Measurements from ENCODE around the gene NOC2L. TPM values are rescaled to one million over a fixed set of nuclear protein-coding genes. Genes with fewer than 3 reads are reported as not detected.
"Not testable (repeated sequence)": the region's sequence is repeated elsewhere in the genome, so short reads cannot be mapped to it uniquely, and the experiment has no call there.

Gene NOC2L
- total and polyA plus RNA-seq, 9 donors = 39.8 to 49.9 (median 45.5) TPM

DNA sequence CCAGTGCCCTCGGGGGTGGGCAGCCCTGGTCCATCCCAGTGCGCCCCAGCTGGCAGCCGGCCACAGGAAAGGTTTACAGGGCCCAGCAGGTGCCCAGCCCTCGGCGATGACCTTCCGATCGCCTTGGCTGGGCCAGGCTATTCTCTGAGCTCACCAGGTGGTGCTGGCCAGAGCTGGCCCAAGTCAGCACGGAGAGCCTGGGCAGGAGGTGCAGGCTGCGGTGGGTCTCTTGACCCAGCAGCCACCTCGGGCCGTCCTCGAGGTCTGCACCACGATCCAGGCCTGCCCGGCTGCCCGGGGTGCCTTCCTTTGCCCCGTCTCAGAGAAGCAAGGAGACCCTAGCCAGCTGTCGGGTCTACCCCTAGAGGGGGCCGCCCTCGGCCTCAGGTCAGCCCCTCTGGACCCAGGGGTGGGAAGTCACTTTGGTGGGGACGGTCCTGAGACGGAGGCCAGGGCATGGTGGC lies 22.5 kb upstream of the NOC2L start:
- H3K27ac ChIP-seq (ENCODE audit: low read length) = no peak overlapping the region
- no peak for DNase-seq
- H3K27me3 ChIP-seq (ENCODE audit: control insufficient read depth, insufficient read depth, low read length) = peaks cover 27% of the 10 kb centered on the region
- no peaks in the 10 kb centered on the region for H3K36me3 ChIP-seq (ENCODE audit: control insufficient read depth, insufficient read depth, low read length)
- H3K4me1 ChIP-seq (ENCODE audit: control insufficient read depth, insufficient read depth, low read length) = peaks cover 13% of the 10 kb centered on the region
- no peak overlapping the region for H3K4me3 ChIP-seq (ENCODE audit: low read length)
- no peaks in the 10 kb centered on the region for H3K9me3 ChIP-seq (replicated peaks; ENCODE audit: control insufficient read depth, low read depth, low read length)
- 84% methylated on average over 18 of the region's 21 CpGs for WGBS (ENCODE audit: insufficient coverage)

DNA sequence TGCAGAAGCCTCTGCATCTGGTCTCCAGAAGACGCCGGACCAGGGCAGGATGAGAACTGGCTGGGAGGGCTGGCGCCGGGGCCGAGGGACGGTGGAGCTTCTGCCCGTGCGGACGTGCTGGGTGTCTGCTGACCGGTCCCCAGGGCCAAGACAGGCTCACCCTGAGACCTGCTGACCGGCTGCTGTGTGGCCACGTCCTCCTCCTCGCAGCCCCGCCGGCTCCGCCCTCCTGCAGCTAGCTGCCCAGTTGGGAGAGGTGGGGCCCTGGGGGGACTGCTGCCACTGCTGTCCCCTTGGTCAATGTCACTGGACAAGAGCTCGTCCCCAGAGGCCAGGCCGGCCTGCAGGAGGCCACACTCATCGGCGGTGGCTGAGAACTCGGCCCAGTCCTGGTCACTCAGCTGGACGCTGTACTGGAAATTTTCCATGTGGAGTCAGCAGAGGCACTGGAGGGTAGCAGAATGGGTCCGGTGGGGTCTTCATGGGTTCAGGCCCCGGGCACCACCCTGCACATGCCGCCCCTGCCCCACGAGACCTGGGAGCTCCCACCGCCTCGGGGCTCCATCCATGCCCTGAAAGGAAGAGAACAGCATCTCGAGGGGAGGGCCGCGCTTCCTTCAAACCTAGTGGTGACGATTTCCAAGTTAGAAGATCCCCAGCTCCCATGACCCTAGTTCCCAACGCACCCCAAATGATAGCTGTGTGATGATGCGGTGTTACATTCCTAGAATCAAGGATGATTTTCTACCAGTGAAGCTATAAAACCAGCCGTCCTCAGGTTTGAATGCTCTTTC lies 21.7 kb upstream of the NOC2L start:
- Histone ChIP-seq H3K4me1 (ENCODE audit: control insufficient read depth, insufficient read depth, low read length) (peaks cover 20% of the 10 kb centered on the region), H3K27ac (ENCODE audit: low read length) (no peak overlapping the region), H3K4me3 (ENCODE audit: low read length) (no peak overlapping the region), H3K36me3 (ENCODE audit: control insufficient read depth, insufficient read depth, low read length) (no peaks in the 10 kb centered on the region), H3K27me3 (ENCODE audit: control insufficient read depth, insufficient read depth, low read length) (peaks cover 29% of the 10 kb centered on the region), H3K9me3 (replicated peaks; ENCODE audit: control insufficient read depth, low read depth, low read length) (no peaks in the 10 kb centered on the region)
- 58% methylated on average over 25 of the region's 35 CpGs for WGBS (ENCODE audit: insufficient coverage)
- no peak for DNase-seq

DNA sequence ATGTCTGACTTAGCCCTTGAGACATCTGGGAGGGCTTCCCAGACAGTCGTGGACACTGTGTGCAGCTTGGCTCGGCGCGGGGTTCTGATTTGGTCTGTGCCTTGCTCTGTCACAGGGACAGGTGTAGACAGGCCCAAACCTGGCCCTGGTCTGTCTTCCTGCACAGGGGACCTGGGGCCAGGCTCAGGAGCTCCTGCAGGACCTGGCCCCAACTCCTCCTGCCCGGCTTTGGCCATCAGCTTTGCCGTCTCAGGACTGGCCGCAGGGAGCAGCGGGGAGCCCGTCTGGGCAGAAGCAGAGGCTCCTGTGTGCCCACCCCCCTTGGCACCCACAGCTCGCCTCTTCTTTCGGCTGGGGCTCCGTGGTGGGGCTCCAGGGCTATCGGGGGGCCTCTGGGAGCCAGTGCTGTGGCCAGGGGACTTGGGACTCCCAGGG lies 21.1 kb upstream of the NOC2L start:
- Histone ChIP-seq H3K36me3 (ENCODE audit: control insufficient read depth, insufficient read depth, low read length) (no peaks in the 10 kb centered on the region), H3K27ac (ENCODE audit: low read length) (no peak overlapping the region), H3K4me3 (ENCODE audit: low read length) (no peak overlapping the region), H3K27me3 (ENCODE audit: control insufficient read depth, insufficient read depth, low read length) (peaks cover 32% of the 10 kb centered on the region), H3K4me1 (ENCODE audit: control insufficient read depth, insufficient read depth, low read length) (peaks cover 20% of the 10 kb centered on the region), H3K9me3 (replicated peaks; ENCODE audit: control insufficient read depth, low read depth, low read length) (no peaks in the 10 kb centered on the region)
- no peak for DNase-seq
- 73% methylated on average over 13 of the region's 13 CpGs for WGBS (ENCODE audit: insufficient coverage)

DNA sequence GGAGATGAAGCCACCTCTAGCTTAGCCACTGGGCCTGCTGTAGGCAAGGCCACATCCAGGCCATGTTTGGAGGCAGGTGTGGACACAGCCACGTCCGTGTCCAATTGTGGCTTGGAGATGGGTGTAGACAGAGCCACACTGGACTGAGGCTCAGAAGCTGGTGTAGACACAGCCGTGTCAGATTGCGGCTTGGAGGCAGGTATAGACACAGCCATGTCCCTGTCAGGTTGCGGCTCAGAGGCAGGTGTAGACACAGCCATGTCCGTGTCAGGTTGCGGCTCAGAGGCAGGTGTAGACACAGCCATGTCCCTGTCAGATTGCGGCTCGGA lies 20.7 kb upstream of the NOC2L start:
- Histone ChIP-seq H3K9me3 (replicated peaks; ENCODE audit: control insufficient read depth, low read depth, low read length) (no peaks in the 10 kb centered on the region), H3K27me3 (ENCODE audit: control insufficient read depth, insufficient read depth, low read length) (peaks cover 34% of the 10 kb centered on the region), H3K4me1 (ENCODE audit: control insufficient read depth, insufficient read depth, low read length) (peaks cover 20% of the 10 kb centered on the region), H3K36me3 (ENCODE audit: control insufficient read depth, insufficient read depth, low read length) (no peaks in the 10 kb centered on the region), H3K4me3 (ENCODE audit: low read length) (no peak overlapping the region), H3K27ac (ENCODE audit: low read length) (no peak overlapping the region)
- DNase-seq = no peak
- WGBS (ENCODE audit: insufficient coverage) = 90% methylated on average over 9 of the region's 9 CpGs

DNA sequence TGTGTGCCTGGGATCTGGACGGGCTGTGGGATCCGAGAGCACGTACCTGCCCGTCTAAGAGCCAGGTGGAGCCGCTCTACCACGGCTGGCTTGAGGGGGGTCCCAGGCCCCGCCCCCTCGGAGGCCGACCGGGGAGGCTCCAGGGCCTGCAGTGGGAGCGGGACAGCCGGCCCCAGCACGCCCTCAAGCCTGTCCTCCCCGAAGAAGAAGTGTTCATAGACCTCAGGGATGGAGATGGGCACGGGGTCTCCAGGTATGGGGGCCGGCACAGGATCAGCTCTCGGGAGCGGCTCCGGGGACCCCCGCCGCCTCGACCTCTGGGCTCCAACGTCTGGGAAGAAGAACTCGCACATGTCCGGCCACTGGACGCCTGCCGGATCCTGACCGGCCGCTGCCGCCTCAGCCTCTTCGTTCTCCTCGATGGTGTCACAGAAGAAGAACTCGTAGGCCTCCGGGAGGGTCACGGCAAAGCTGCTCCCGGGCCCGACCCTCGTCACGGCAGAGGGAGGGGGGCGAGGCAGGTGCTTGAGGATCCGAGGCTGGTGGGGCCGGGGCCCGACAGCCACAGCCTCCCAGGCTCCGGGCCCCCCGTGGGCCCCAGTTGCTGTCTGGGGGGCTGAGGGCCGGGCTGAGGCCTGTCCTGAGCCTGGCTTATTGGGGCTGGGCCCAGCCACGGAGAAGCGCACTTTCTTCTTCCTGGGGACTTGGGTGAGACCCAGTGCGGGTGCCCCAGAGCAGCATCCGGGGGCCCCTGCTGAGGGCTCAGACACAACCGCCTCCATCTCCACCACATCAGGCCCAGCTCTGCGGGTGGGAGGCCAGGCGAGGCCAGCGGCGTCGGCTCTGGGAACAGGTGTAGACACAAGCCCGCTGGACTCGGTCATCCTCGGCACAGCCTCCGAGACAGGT lies 20.0 kb upstream of the NOC2L start:
- Histone ChIP-seq H3K36me3 (ENCODE audit: control insufficient read depth, insufficient read depth, low read length) (no peaks in the 10 kb centered on the region), H3K9me3 (replicated peaks; ENCODE audit: control insufficient read depth, low read depth, low read length) (no peaks in the 10 kb centered on the region), H3K4me3 (ENCODE audit: low read length) (no peak overlapping the region), H3K27ac (ENCODE audit: low read length) (no peak overlapping the region), H3K27me3 (ENCODE audit: control insufficient read depth, insufficient read depth, low read length) (peaks cover 40% of the 10 kb centered on the region), H3K4me1 (ENCODE audit: control insufficient read depth, insufficient read depth, low read length) (peaks cover 20% of the 10 kb centered on the region)
- no peak for DNase-seq
- 76% methylated on average over 47 of the region's 60 CpGs for WGBS (ENCODE audit: insufficient coverage)

DNA sequence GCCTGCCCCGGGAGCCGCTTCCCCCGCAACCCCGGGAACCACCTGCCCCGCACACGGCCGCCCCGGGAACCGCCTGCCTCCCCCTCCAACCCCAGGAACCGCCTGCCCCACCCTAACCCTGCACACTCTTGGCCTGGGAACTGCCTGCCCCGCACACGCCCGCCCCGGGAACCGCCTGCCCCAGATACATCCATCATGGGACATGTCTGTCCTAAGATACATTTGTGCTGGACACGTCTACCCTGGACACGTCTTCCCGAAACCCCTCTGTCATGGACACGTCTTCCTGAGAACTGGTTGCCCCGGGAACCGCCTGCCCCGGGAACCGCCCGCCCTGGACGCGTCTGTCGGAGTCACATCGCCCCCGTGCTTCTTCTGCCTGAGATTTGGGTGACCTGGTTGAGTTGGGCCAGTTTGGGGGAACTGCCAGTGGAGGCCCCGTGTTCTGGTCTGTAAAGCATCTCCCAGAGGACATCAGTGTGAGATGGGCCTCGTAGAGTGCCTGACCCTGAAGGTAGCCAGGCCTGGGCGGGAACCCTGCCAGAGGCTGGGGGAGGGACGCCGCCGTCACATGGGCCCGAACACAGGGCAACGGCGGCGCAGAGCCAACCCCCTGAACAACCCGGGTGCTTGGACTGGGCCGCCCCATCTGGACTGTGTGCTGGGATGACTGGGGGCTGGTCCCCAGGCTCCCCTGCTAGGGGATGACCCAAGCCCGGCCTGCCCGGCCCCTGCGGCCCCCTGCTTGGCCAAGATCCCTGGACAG lies 19.2 kb upstream of the NOC2L start:
- no peaks in the 10 kb centered on the region for H3K36me3 ChIP-seq (ENCODE audit: control insufficient read depth, insufficient read depth, low read length)
- H3K9me3 ChIP-seq (replicated peaks; ENCODE audit: control insufficient read depth, low read depth, low read length) = no peaks in the 10 kb centered on the region
- no peak for DNase-seq
- WGBS (ENCODE audit: insufficient coverage) = 86% methylated on average over 42 of the region's 44 CpGs
- H3K4me1 ChIP-seq (ENCODE audit: control insufficient read depth, insufficient read depth, low read length) = peaks cover 20% of the 10 kb centered on the region
- peaks cover 41% of the 10 kb centered on the region for H3K27me3 ChIP-seq (ENCODE audit: control insufficient read depth, insufficient read depth, low read length)
- no peak overlapping the region for H3K4me3 ChIP-seq (ENCODE audit: low read length)
- no peak overlapping the region for H3K27ac ChIP-seq (ENCODE audit: low read length)

DNA sequence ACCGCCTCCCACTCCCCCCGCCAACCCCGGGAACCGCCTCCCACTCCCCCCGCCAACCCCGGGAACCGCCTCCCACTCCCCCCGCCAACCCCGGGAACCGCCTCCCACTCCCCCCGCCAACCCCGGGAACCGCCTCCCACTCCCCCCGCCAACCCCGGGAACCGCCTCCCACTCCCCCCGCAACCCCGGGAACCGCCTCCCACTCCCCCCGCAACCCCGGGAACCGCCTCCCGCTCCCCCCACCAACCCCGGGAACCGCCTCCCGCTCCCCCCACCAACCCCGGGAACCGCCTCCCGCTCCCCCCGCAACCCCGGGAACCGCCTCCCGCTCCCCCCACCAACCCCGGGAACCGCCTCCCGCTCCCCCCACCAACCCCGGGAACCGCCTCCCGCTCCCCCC lies 17.7 kb upstream of the NOC2L start:
- DNase-seq; H3K4me3 ChIP-seq (ENCODE audit: low read length); H3K9me3 ChIP-seq (replicated peaks; ENCODE audit: control insufficient read depth, low read depth, low read length); H3K36me3 ChIP-seq (ENCODE audit: control insufficient read depth, insufficient read depth, low read length); H3K27ac ChIP-seq (ENCODE audit: low read length): not testable (repeated sequence)
- Histone ChIP-seq H3K4me1 (ENCODE audit: control insufficient read depth, insufficient read depth, low read length) (peaks cover 12% of the 10 kb centered on the region), H3K27me3 (ENCODE audit: control insufficient read depth, insufficient read depth, low read length) (peaks cover 47% of the 10 kb centered on the region)
- no CpG with 5 or more reads among the region's 39 CpGs for WGBS (ENCODE audit: insufficient coverage)

DNA sequence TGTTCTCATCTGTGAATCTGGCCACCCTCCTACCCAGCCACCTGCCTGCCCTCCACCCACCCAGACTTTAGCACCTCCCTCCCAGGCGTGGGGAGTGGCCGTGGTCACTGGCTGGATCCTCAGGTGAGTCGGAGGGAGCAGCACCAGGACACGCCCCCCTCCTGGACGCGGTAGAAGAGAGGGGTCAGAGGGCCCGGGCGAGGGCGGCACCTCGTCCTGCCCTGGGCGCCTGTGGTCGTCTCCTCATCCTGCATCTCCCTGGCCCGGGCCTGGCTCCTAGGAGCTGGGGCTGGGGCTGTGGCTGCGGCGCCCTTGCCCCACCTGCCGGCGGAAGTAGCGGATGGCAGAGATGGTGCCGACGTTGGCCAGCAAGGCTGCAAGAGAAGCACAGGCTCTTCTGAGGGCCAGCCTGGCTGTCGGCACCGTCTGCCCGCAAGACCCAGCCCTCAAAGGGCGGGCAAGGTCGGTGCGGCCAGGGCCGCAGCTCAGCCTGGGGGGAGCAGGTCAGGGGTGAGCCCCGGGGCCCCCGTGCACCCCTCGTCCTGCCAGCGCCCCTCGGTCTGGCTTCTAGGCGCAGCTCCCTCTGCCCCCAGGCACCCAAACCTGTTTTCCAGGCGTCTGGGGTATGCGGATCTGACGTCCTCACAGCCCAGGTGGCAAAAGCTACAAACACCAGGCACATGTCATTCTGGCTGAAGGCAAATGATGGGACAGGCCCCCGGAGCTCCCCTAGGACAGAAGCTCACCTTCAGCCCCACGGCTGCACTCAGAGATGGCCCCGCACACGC lies 17.0 kb upstream of the NOC2L start:
- DNase-seq = no peak
- Histone ChIP-seq H3K27me3 (ENCODE audit: control insufficient read depth, insufficient read depth, low read length) (peaks cover 54% of the 10 kb centered on the region), H3K4me1 (ENCODE audit: control insufficient read depth, insufficient read depth, low read length) (peaks cover 10% of the 10 kb centered on the region), H3K27ac (ENCODE audit: low read length) (no peak overlapping the region), H3K36me3 (ENCODE audit: control insufficient read depth, insufficient read depth, low read length) (no peaks in the 10 kb centered on the region), H3K4me3 (ENCODE audit: low read length) (no peak overlapping the region), H3K9me3 (replicated peaks; ENCODE audit: control insufficient read depth, low read depth, low read length) (no peaks in the 10 kb centered on the region)
- WGBS (ENCODE audit: insufficient coverage) = under 1% methylated on average over 33 of the region's 40 CpGs

DNA sequence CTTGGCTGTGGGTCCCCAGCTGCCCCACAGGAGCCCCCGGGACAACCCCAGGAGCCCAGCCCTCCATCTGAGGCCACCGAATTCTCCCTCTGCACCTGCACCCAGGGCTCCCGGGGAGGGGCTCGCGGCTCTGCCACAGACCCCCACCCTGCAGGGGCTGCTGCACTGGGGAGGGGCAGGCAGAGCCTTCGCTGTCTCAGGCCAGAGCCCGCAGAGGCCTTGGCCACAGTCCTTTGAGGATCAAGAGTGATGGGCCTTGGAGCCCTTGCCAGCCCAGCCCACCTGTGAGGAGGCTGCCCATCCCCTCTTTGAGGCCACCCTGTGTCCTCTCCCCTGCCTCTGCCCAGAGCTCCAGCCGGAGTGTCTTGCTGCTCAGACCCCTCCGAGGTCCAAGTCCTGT lies 16.3 kb upstream of the NOC2L start:
- WGBS (ENCODE audit: insufficient coverage) = 67% methylated on average over 9 of the region's 9 CpGs
- peaks cover 7% of the 10 kb centered on the region for H3K4me1 ChIP-seq (ENCODE audit: control insufficient read depth, insufficient read depth, low read length)

More for the DNA sequence above, 16.3 kb upstream of the NOC2L start:
- DNase-seq = no peak
- no peaks in the 10 kb centered on the region for H3K36me3 ChIP-seq (ENCODE audit: control insufficient read depth, insufficient read depth, low read length)
- H3K27ac ChIP-seq (ENCODE audit: low read length) = no peak overlapping the region
- no peaks in the 10 kb centered on the region for H3K9me3 ChIP-seq (replicated peaks; ENCODE audit: control insufficient read depth, low read depth, low read length)
- H3K27me3 ChIP-seq (ENCODE audit: control insufficient read depth, insufficient read depth, low read length) = peaks cover 59% of the 10 kb centered on the region
- no peak overlapping the region for H3K4me3 ChIP-seq (ENCODE audit: low read length)

All from muscle of leg (tissue), 11 donors.